Measurements from ENCODE around the gene PCGF5. TPM values are rescaled to one million over a fixed set of nuclear protein-coding genes. Genes with fewer than 3 reads are reported as not detected.
"Not testable (repeated sequence)": the region's sequence is repeated elsewhere in the genome, so short reads cannot be mapped to it uniquely, and the experiment has no call there.

Gene PCGF5
- total and polyA plus RNA-seq, 12 donors = 22.6 to 145 (median 72.9) TPM

DNA sequence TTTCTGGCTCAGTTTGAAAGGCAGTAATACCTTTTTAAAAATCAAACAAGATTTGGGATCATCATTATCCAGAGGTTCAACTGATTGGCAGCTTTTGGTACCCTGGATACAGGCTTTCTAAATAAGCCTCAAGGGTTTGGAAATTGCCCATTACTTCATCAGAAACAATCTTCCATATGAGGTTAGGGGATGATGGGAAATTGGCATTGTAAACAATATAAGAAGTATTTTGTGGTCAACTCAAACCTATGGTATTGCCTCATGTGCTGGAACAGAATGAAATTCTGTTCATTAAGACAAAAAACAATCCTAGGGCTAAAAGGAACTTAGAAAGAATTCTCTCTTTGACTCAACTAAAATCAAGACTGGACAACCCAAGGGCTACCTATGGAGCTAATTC, 97.1 kb downstream of the PCGF5 start:
- DNase-seq = no peak
- intact Hi-C loops (cut with DNase I) = loop anchor here in 1 of 2 donors (2.0 kb wide), 1 partner anchor 37 kb away; no protein-coding TSS in a partner anchor
- H3K4me1 ChIP-seq (replicated peaks in 1 of 2) = no peaks in the 10 kb centered on the region
- no peak overlapping the region for H3K27ac ChIP-seq
- no peaks in the 10 kb centered on the region for H3K36me3 ChIP-seq (replicated peaks in 1 of 2)
- H3K27me3 ChIP-seq = no peaks in the 10 kb centered on the region
- H3K9me3 ChIP-seq (replicated peaks in 1 of 3) = no peaks in the 10 kb centered on the region
- TF ChIP-seq CTCF (IDR thresholded peaks at IDR 0.05) (no peak), POLR2A (IDR thresholded peaks at IDR 0.05) (no peak)
- H3K4me3 ChIP-seq = no peak overlapping the region

DNA sequence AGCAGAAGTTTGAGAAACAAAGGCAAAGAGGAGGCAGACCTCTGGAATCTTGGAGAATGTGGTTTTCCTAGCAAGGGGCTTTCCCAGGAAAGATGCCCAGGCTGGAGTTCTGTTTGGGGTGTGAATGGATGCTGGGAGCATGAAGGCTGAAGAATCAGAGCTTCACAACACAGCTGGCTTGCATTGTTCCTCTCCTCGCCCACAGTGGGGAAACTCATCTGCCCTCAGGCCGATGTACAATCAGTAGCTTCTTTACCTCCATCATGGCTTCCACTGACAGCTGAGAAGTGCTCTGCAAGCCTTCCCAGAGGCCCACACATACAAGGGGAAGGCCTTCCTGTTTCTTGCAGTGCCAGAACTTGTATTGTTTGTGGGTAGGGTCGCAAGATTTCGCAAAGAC, 98.9 kb downstream of the PCGF5 start:
- Histone ChIP-seq H3K27me3 (no peaks in the 10 kb centered on the region), H3K4me3 (no peak overlapping the region), H3K36me3 (replicated peaks in 1 of 2) (no peaks in the 10 kb centered on the region), H3K9me3 (replicated peaks in 1 of 3) (no peaks in the 10 kb centered on the region), H3K27ac (no peak overlapping the region), H3K4me1 (replicated peaks in 1 of 2) (no peaks in the 10 kb centered on the region)
- TF ChIP-seq CTCF (IDR thresholded peaks at IDR 0.05) (no peak), POLR2A (IDR thresholded peaks at IDR 0.05) (no peak)
- WGBS, 4 donors = 80 to 92% (median 87%) methylated on average over 4 of the region's 4 CpGs
- DNase-seq = no peak
- intact Hi-C loops (cut with DNase I) = no loop called here

GRCh38 chr10:91323293-91323905, 102.9 kb downstream of the PCGF5 start:
- H3K9me3 ChIP-seq (replicated peaks in 1 of 3); H3K4me3 ChIP-seq; H3K4me1 ChIP-seq (replicated peaks in 1 of 2); H3K36me3 ChIP-seq (replicated peaks in 1 of 2); intact Hi-C loops (cut with DNase I); H3K27ac ChIP-seq; H3K27me3 ChIP-seq; DNase-seq: not testable (repeated sequence)
- 94 to 97% (median 95%) methylated on average over 3 to 40 of the region's 44 CpGs; no CpG with 5 or more reads in 1 of the 4 donors for WGBS, 4 donors

GRCh38 chr10:91328320-91328984, 108.0 kb downstream of the PCGF5 start:
- TF ChIP-seq CTCF (IDR thresholded peaks at IDR 0.05) (no peak), POLR2A (IDR thresholded peaks at IDR 0.05) (no peak)

More at GRCh38 chr10:91328320-91328984, 108.0 kb downstream of the PCGF5 start:
- Histone ChIP-seq H3K4me3 (no peak overlapping the region), H3K4me1 (replicated peaks in 1 of 2) (no peaks in the 10 kb centered on the region), H3K36me3 (replicated peaks in 1 of 2) (no peaks in the 10 kb centered on the region), H3K27me3 (no peaks in the 10 kb centered on the region), H3K9me3 (replicated peaks in 1 of 3) (peaks cover 0 to 6% (median 0%) of the 10 kb centered on the region in 3 donors), H3K27ac (no peak overlapping the region)
- WGBS, 4 donors = 72 to 85% (median 84%) methylated on average over 4 of the region's 4 CpGs
- DNase-seq = no peak
- intact Hi-C loops (cut with DNase I) = no loop called here

Other genes starting within 250 kb of the PCGF5 start
- 10 to 100 TPM in 4 of 9 donors, 1 to 10 TPM in 5; 5.4 to 20.3 (median 8.5) TPM for gene HECTD2, start 189.7 kb downstream of the PCGF5 start, total RNA-seq
- 10 to 100 TPM in 1 of 3 donors, 1 to 10 TPM in 2; 6.8 to 10.1 (median 7.2) TPM for gene HECTD2, start 189.7 kb downstream of the PCGF5 start, polyA plus RNA-seq

All from adrenal gland (tissue), 12 donors.